Upper lobe of left lung (tissue), 6 donors: Measurements from ENCODE around the gene ABCB6. TPM values are rescaled to one million over a fixed set of nuclear protein-coding genes. Genes with fewer than 3 reads are reported as not detected.

Source experiments
- ATAC-seq, 2 donors: fragments of 200-7000 bp; cut with Tn5 transposase; one replicate each; pipeline ENCODE4 v1.9.1; 2022; ENCODE audit warnings: mild to moderate bottlenecking in 2 of 2, moderate library complexity in 2 of 2; ENCODE audit not compliant: low FRiP score in 2 of 2
- DNase-seq, 2 donors: peaks; one replicate each; pipeline ENCODE4 v3.0.0-alpha.2; 2019 to 2020
- H3K27ac ChIP-seq, 4 donors: fragments of 200-600 bp; sonication (generic); one replicate each; pipeline ENCODE4 v1.5.1; 2016 to 2019
- H3K27me3 ChIP-seq, 4 donors: fragments of 200-600 bp; sonication (generic); one replicate each; pipeline ENCODE4 v1.5.1; 2017 to 2019
- H3K36me3 ChIP-seq, 4 donors: fragments of 200-600 bp; sonication (generic); one replicate each; pipeline ENCODE4 v1.5.1; 2016 to 2019
- H3K4me1 ChIP-seq, 4 donors: fragments of 200-600 bp; sonication (generic); one replicate each; pipeline ENCODE4 v1.5.1; 2018 to 2019
- H3K4me3 ChIP-seq, 4 donors: fragments of 200-600 bp; sonication (generic); one replicate each; pipeline ENCODE4 v1.5.1; 2017 to 2019; ENCODE audit warnings: mild to moderate bottlenecking in 2 of 4, moderate library complexity in 1 of 4
- H3K9me3 ChIP-seq, 4 donors: fragments of 200-600 bp; sonication (generic); one replicate each; pipeline ENCODE4 v1.5.1; 2018 to 2019
- CTCF ChIP-seq, 6 experiments: fragments of 450-650 bp in 4 of 6; fragments of 200-600 bp in 2 of 6; sonication (generic) in 2 of 6; IDR thresholded peaks; one replicate each; pipeline ENCODE4 v1.5.1; 2016 to 2019; ENCODE audit warnings: antibody characterized with exemption in 6 of 6
- EP300 ChIP-seq, 4 donors: sonication (generic); formaldehyde crosslinking; IDR thresholded peaks; one replicate each; pipeline ENCODE4 v1.5.1; 2017; ENCODE audit warnings: antibody characterized with exemption in 4 of 4, control low read depth in 2 of 4
- POLR2A ChIP-seq, 4 donors: fragments of 450-650 bp; IDR thresholded peaks; one replicate each; pipeline ENCODE4 v1.5.1; 2016 to 2017; ENCODE audit warnings: antibody characterized with exemption in 4 of 4, mild to moderate bottlenecking in 2 of 4
- POLR2AphosphoS5 ChIP-seq, 2 donors: sonication (generic); formaldehyde crosslinking; IDR thresholded peaks; one replicate each; pipeline ENCODE4 v1.5.1; 2017; ENCODE audit warnings: antibody characterized with exemption in 2 of 2
- WGBS, 2 donors: methylation state at CpG; one replicate each; pipeline ENCODE4 v1.1.5; 2017 to 2018; 5-methylcytosine and 5-hydroxymethylcytosine counted together
- total RNA-seq, 6 donors: library from RNA; depleted of rRNA in 4 of 6; stranded (reverse); fragments of >200 nt in 4 of 6; gene quantifications; one replicate each; pipeline versions ENCODE4 v1.1.0 to v1.2.1, GENCODE V29; 2016 to 2021
- donor health status: DM: no; HTN: no; CAD: no; lungs with moderate emphysema.
- donor health status: DM: no; HTN: yes; CAD: no; lungs with severe emphysema.

The ABCB6 gene
- total RNA-seq, 6 donors from 2014 or later, result 11.0 to 35.6 (median 21.9) TPM

GRCh38 chr2:219172231-219173154 is 46.3 kb downstream of the ABCB6 start:
- Histone ChIP-seq H3K4me3 (no peak overlapping the region), H3K36me3 (peaks cover 11 to 36% (median 30%) of the 10 kb centered on the region in 4 donors), H3K4me1 (peaks cover 11 to 27% (median 22%) of the 10 kb centered on the region in 4 donors), H3K27ac (peak overlapping the region in 3 of 4 donors; percentile 47 to 81 (median 72)), H3K27me3 (no peaks in the 10 kb centered on the region), H3K9me3 (no peaks in the 10 kb centered on the region)
- no peak for ATAC-seq
- TF ChIP-seq POLR2A (IDR thresholded peaks at IDR 0.05) (no peak), EP300 (IDR thresholded peaks at IDR 0.05) (no peak), POLR2AphosphoS5 (IDR thresholded peaks at IDR 0.05) (no peak), CTCF (IDR thresholded peaks at IDR 0.05) (no peak)
- no peak for DNase-seq
- WGBS, 2 donors, result 84 to 95% methylated on average over 14 to 16 of the region's 16 CpGs

GRCh38 chr2:219171231-219171651 is 47.5 kb downstream of the ABCB6 start:
- TF ChIP-seq EP300 (IDR thresholded peaks at IDR 0.05), result no peak
- TF ChIP-seq CTCF (IDR thresholded peaks at IDR 0.05), result peak; percentile 50 to 73 (median 62)
- no peak for TF ChIP-seq POLR2A (IDR thresholded peaks at IDR 0.05)
- TF ChIP-seq POLR2AphosphoS5 (IDR thresholded peaks at IDR 0.05), result peak in 1 of 2 donors; percentile 10
- 36 to 37% methylated on average over 6 of the region's 6 CpGs for WGBS, 2 donors
- DNase-seq (peak in 1 of 2 donors; percentile 47), ATAC-seq (peak; percentile 72 to 74)
- Histone ChIP-seq H3K27ac (peak overlapping the region; percentile 42 to 81 (median 60)), H3K9me3 (no peaks in the 10 kb centered on the region), H3K4me1 (peaks cover 11 to 26% (median 22%) of the 10 kb centered on the region in 4 donors), H3K36me3 (peaks cover 11 to 36% (median 30%) of the 10 kb centered on the region in 4 donors), H3K27me3 (no peaks in the 10 kb centered on the region), H3K4me3 (no peak overlapping the region)

- ATAC-seq (no peak), DNase-seq (peak in 1 of 2 donors; percentile 11)
- 89 to 90% methylated on average over 10 of the region's 10 CpGs for WGBS, 2 donors
- H3K27ac ChIP-seq, result peak within 1 kb of the TSS in 3 of 4 donors; percentile 7 to 72 (median 43)
- H3K4me1 ChIP-seq, result peaks cover under 1 to 16% (median 12%) of the 10 kb centered on the region in 4 donors
- no peaks in the 10 kb centered on the region for H3K9me3 ChIP-seq
- no peak for TF ChIP-seq EP300 (IDR thresholded peaks at IDR 0.05)
- no peak for TF ChIP-seq POLR2AphosphoS5 (IDR thresholded peaks at IDR 0.05)
- TF ChIP-seq POLR2A (IDR thresholded peaks at IDR 0.05), result no peak
- TF ChIP-seq CTCF (IDR thresholded peaks at IDR 0.05), result no peak
- H3K4me3 ChIP-seq, result no peak within 1 kb of the TSS
- H3K36me3 ChIP-seq, result peaks cover 11 to 34% (median 30%) of the 10 kb centered on the region in 4 donors
- H3K27me3 ChIP-seq, result no peaks in the 10 kb centered on the region
These were observed 48.7 kb downstream of the ABCB6 start, which contains the start of gene SLC23A3 for GRCh38 chr2:219169930-219170654. Gene SLC23A3, minus strand, starts transcription at chr2:219170029. Its CDS starts 45 bp downstream, at chr2:219169984.

GRCh38 chr2:219168932-219169331 is 49.8 kb downstream of the ABCB6 start:
- H3K27ac ChIP-seq, result no peak overlapping the region
- no peak overlapping the region for H3K4me3 ChIP-seq
- H3K36me3 ChIP-seq, result peaks cover 4 to 25% (median 20%) of the 10 kb centered on the region in 4 donors
- H3K9me3 ChIP-seq, result no peaks in the 10 kb centered on the region
- peak in 1 of 2 donors; percentile 16 for DNase-seq
- peaks cover 0 to 12% (median 8%) of the 10 kb centered on the region in 4 donors for H3K4me1 ChIP-seq
- TF ChIP-seq POLR2AphosphoS5 (IDR thresholded peaks at IDR 0.05), result no peak
- ATAC-seq, result no peak
- H3K27me3 ChIP-seq, result no peaks in the 10 kb centered on the region

- WGBS, 2 donors, result 38 to 53% methylated on average over 5 to 6 of the region's 6 CpGs
- no peak for DNase-seq
- Histone ChIP-seq H3K9me3 (no peaks in the 10 kb centered on the region), H3K27me3 (no peaks in the 10 kb centered on the region), H3K27ac (no peak overlapping the region), H3K36me3 (peaks cover 0 to 21% (median 16%) of the 10 kb centered on the region in 4 donors), H3K4me3 (no peak overlapping the region), H3K4me1 (peaks cover 0 to 9% (median 8%) of the 10 kb centered on the region in 4 donors)
- ATAC-seq, result no peak
- no peak for TF ChIP-seq CTCF (IDR thresholded peaks at IDR 0.05)
These were observed 50.2 kb downstream of the ABCB6 start for GRCh38 chr2:219168526-219168925.
